Small intestine (tissue), 7 donors: Measurements from ENCODE around the gene KIAA1217. TPM values are rescaled to one million over a fixed set of nuclear protein-coding genes. Genes with fewer than 3 reads are reported as not detected.

Experiments
- DNase-seq, 2 donors: peaks; one replicate each; pipeline versions ENCODE4 v3.0.0 to v3.0.0-alpha.2; 2013
- FAIRE-seq: peaks from 2 replicates; lab custom pipeline; 2012; peaks lifted over from hg19 to GRCh38; lab: Jason Lieb, UNC
- H3K27ac ChIP-seq, 3 donors: one replicate each; pipeline ENCODE4 v1.5.1; 2013; ENCODE audit warnings: low read length in 2 of 3, mild to moderate bottlenecking in 2 of 3, control low read depth in 1 of 3, inconsistent platforms in 1 of 3, low read depth in 1 of 3, moderate library complexity in 1 of 3
- H3K27me3 ChIP-seq, 3 donors: one replicate each; pipeline ENCODE4 v1.6.1; 2013; ENCODE audit warnings: low read length in 3 of 3, inconsistent platforms in 1 of 3; ENCODE audit not compliant: control insufficient read depth in 3 of 3, insufficient read depth in 3 of 3
- H3K36me3 ChIP-seq, 3 donors: one replicate each; pipeline ENCODE4 v1.6.1; 2013; ENCODE audit warnings: low read length in 3 of 3, inconsistent platforms in 1 of 3, low read depth in 1 of 3, mild to moderate bottlenecking in 1 of 3, moderate library complexity in 1 of 3; ENCODE audit not compliant: control insufficient read depth in 3 of 3, insufficient read depth in 2 of 3
- H3K4me1 ChIP-seq, 3 donors: one replicate each; pipeline ENCODE4 v1.6.1; 2013; ENCODE audit warnings: low read length in 2 of 3, inconsistent platforms in 1 of 3, low read depth in 1 of 3, mild to moderate bottlenecking in 1 of 3, moderate library complexity in 1 of 3; ENCODE audit not compliant: control insufficient read depth in 3 of 3, insufficient read depth in 2 of 3
- H3K4me3 ChIP-seq, 3 donors: one replicate each; pipeline ENCODE4 v1.5.1; 2013; ENCODE audit warnings: low read length in 3 of 3, control low read depth in 1 of 3, inconsistent platforms in 1 of 3, low read depth in 1 of 3, mild to moderate bottlenecking in 1 of 3, moderate library complexity in 1 of 3
- H3K9me3 ChIP-seq, 2 donors: one replicate each; pipeline ENCODE4 v1.6.1; 2013; ENCODE audit warnings: low read depth in 1 of 2, low read length in 1 of 2; ENCODE audit not compliant: control insufficient read depth in 2 of 2, insufficient read depth in 1 of 2
- WGBS, 3 donors: extraction: QIAGEN DNeasy Blood & Tissue Kit; methylation state at CpG; one replicate each; pipeline ENCODE4 v1.1.7; 2013; 5-methylcytosine and 5-hydroxymethylcytosine counted together
- polyA plus RNA-seq, 4 donors: library from polyadenylated mRNA; stranded (reverse) in 3 of 4; unstranded in 1 of 4; fragments of 200-250 nt in 3 of 4; fragments of 120-200 nt in 1 of 4; gene quantifications; one replicate each; pipeline versions ENCODE4 v1.2.1 to v1.2.3, GENCODE V29; 2013
- donor health status: healthy with polysubstance abuse.
- donor health status: control.
- donor health status: control.
- donor health status: Bipolar disorder and iron deficiency.
- donor health status: healthy.

The KIAA1217 gene
- polyA plus RNA-seq, 4 donors: 9.0 to 55.1 (median 11.0) TPM

DNA sequence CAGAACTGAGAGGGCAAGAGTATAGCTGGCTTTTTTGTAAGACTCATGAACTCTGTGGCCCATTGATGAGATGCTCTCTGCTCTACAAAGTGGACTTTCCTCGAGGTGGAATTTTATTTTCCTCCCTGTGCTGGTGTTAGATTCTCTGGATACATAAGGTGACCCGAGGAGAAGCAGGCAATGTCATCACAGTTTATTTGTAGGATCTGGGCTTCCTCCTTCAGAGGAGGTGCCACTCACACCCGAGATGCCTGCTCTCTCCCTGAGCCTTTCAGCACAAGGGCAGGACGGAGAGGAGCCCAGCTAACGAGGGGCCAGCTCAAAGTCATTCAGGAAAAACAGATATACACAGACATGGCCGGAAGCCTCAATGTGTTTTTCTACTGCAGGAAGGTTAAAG, 103.0 kb downstream of the KIAA1217 start:
- FAIRE-seq: no peak
- H3K4me3 ChIP-seq: no peak overlapping the region

DNA sequence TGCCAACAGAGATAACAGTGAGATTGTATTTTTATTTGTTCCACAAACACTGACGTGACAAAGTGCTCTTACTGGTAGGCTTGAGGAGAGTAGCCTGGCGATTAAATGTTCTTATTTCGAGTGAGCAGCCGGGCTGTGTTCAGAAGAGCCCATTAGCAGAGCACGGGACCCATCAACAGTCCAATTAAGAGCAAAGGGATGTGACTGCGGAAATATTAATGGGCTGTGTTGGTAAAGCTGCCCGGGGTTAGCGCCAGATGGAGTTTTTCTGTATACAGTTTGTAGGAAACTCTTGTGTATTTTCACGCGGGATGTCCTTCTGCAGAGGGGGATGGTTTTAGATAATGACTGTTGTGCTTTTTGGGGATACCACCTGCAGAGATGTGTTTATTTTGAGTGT, 104.3 kb downstream of the KIAA1217 start:
- Histone ChIP-seq H3K4me3 (no peak overlapping the region), H3K27me3 (no peaks in the 10 kb centered on the region), H3K9me3 (no peaks in the 10 kb centered on the region), H3K4me1 (peaks cover 0 to 2% (median 0%) of the 10 kb centered on the region in 3 donors), H3K36me3 (peaks cover 0 to 5% (median 0%) of the 10 kb centered on the region in 3 donors), H3K27ac (no peak overlapping the region)
- 80 to 90% (median 81%) methylated on average over 10 of the region's 10 CpGs for WGBS, 3 donors
- no peak for DNase-seq
- no peak for FAIRE-seq

More for the DNA sequence above, 103.0 kb downstream of the KIAA1217 start:
- H3K9me3 ChIP-seq: no peaks in the 10 kb centered on the region
- WGBS, 3 donors: 68 to 78% (median 71%) methylated on average over 6 of the region's 6 CpGs
- H3K27me3 ChIP-seq: no peaks in the 10 kb centered on the region
- no peak overlapping the region for H3K27ac ChIP-seq
- H3K4me1 ChIP-seq: no peaks in the 10 kb centered on the region
- no peak for DNase-seq
- peaks cover 0 to 7% (median 0%) of the 10 kb centered on the region in 3 donors for H3K36me3 ChIP-seq

DNA sequence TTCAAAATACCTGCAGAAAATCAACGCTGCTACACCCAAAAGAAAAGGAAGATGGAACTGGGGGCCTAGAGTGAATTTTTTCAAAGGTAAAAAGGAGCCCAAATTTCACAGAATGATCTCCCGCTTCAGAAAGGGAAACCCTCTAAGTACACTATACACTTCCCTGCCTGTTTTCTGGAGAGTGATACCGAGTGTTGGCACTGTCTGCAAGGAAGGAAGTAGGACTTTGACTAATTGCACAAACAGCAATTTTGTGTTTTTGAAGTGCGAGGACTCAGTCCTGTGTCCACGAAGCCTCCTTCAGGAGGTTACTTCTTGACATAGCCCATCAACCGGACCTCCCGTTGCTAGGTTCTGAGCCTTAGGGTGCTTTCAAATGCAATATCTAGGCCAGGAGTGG, 106.3 kb downstream of the KIAA1217 start:
- 82 to 94% (median 89%) methylated on average over 7 of the region's 7 CpGs for WGBS, 3 donors
- Histone ChIP-seq H3K27ac (no peak overlapping the region), H3K4me1 (peaks cover 0 to 7% (median 0%) of the 10 kb centered on the region in 3 donors), H3K36me3 (peaks cover 0 to 5% (median 0%) of the 10 kb centered on the region in 3 donors), H3K9me3 (no peaks in the 10 kb centered on the region), H3K27me3 (no peaks in the 10 kb centered on the region), H3K4me3 (no peak overlapping the region)
- DNase-seq: no peak
- FAIRE-seq: no peak

DNA sequence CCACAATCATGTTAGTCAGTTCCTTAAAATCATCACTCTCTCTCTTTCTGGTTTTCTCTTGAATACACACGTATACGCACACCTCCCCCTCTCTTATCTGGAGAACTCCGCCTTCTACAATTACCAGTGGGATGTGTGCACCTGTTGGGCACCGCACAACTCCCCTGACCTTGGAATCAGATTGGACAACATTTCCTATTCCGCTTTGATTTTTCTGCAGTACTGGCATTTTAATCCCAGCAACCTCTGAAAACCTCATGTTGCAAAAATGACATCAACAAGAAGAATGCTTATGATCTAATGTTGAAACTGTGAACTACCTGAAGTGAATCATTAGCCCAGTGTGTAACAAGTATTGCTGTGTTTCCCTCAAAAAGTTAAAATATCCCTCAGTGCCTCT, 109.6 kb downstream of the KIAA1217 start:
- DNase-seq: peak; percentile 4 to 58
- 12 to 64% (median 43%) methylated on average over 5 of the region's 5 CpGs for WGBS, 3 donors
- H3K36me3 ChIP-seq: peaks cover 0 to 5% (median 0%) of the 10 kb centered on the region in 3 donors
- no peaks in the 10 kb centered on the region for H3K27me3 ChIP-seq
- no peaks in the 10 kb centered on the region for H3K9me3 ChIP-seq
- H3K27ac ChIP-seq: peak overlapping the region in 1 of 3 donors; percentile 20
- peaks cover 0 to 7% (median 0%) of the 10 kb centered on the region in 3 donors for H3K4me1 ChIP-seq
- FAIRE-seq: no peak
- no peak overlapping the region for H3K4me3 ChIP-seq

DNA sequence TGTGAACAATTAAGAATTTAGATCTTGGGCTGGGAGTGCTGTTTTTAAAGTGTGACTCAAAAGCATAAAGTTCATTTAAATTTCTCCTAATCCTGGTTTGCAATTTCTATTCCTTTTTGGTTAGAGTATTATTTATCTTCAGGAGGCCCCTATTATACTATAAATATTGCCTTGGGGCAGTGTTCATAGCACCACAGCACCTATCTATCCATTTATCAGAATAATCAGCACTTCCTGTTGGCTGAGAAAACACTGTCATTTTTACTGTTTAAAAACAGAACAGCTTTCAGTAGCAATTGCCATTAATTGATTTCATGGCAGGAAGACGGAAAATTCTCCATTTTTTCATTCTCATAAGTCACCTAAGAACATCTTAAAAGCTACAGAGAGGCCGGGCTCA, 111.4 kb downstream of the KIAA1217 start:
- no peak for FAIRE-seq

DNA sequence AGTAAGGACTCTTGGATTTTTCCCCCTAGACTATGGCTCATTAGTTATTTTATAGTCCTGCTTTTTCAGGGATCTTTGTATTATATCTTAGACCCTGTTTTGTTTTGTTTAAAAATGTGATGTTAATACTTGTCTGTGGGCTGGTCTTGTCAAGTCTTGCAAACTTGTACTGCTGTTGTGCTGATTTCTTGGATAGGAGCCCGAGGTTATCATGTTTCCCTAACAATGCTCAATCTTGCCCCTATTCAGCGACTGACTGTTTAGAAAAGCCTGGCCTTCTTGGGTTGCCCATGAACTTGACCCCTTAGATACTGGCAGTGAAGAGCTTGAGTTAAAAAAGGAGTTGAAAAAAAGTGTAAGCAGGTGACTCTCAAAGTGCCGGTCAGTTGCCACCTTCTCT, 115.7 kb downstream of the KIAA1217 start:
- 56 to 77% (median 65%) methylated on average over 3 of the region's 3 CpGs for WGBS, 3 donors
- H3K4me3 ChIP-seq: no peak overlapping the region
- no peak for FAIRE-seq
- DNase-seq: no peak
- H3K36me3 ChIP-seq: peaks cover 0 to 8% (median 0%) of the 10 kb centered on the region in 3 donors
- peaks cover 0 to 14% of the 10 kb centered on the region in 2 donors for H3K9me3 ChIP-seq
- no peaks in the 10 kb centered on the region for H3K4me1 ChIP-seq
- H3K27ac ChIP-seq: no peak overlapping the region
- H3K27me3 ChIP-seq: no peaks in the 10 kb centered on the region

More for the DNA sequence above, 111.4 kb downstream of the KIAA1217 start:
- peaks cover 0 to 9% (median 0%) of the 10 kb centered on the region in 3 donors for H3K36me3 ChIP-seq
- no peak for DNase-seq
- no peak overlapping the region for H3K27ac ChIP-seq
- H3K4me3 ChIP-seq: no peak overlapping the region
- no peaks in the 10 kb centered on the region for H3K27me3 ChIP-seq
- 62 to 71% (median 66%) methylated on average over 2 of the region's 2 CpGs for WGBS, 3 donors
- H3K9me3 ChIP-seq: peaks cover 0 to 4% of the 10 kb centered on the region in 2 donors
- peaks cover 0 to 7% (median 0%) of the 10 kb centered on the region in 3 donors for H3K4me1 ChIP-seq

DNA sequence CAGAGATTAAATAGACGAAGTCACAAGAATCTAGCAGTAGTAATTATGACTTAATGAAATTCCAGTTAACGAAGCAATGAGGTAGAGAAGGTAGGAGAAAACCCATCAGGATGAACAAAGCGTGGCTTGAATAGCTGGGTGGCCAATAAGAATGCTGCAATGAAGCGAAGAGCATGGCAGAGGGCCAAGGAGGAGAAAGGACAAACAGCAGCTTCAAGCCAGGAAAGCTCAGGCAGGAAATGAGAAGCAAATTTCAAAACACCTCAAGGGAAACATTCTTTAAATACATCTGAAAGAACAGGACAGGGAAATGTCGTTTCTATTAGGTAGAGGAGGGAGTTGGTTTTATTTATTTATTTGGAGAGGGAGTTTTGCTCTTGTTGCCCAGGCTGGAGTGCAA, 122.5 kb downstream of the KIAA1217 start:
- 13 to 35% (median 19%) methylated on average over 5 of the region's 5 CpGs for WGBS, 3 donors
- Histone ChIP-seq H3K27me3 (no peaks in the 10 kb centered on the region), H3K4me1 (peaks cover 0 to 3% (median 0%) of the 10 kb centered on the region in 3 donors), H3K9me3 (peaks cover 0 to 10% of the 10 kb centered on the region in 2 donors), H3K36me3 (peaks cover 0 to 8% (median 0%) of the 10 kb centered on the region in 3 donors), H3K4me3 (no peak overlapping the region), H3K27ac (peak overlapping the region in 1 of 3 donors; percentile 17)
- FAIRE-seq (no peak), DNase-seq (peak; percentile 19 to 51)

DNA sequence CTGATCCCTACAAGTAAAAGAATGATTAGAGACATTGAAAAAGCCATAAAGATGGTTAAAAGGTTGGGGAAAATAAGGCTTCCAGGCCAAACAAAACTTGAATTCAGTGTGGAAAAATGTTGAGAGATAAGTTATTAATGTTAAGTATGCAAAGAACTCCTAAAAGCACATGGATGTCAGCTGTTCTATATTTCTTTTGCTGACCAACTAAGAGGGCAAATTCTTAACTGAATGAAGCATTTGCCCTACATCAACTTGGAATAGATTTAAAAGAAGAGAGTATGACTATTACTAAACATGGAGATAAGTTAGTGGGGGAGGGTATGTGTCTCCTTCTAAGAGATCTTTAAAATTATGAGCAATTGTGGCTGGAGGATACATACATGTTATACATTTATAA, 124.8 kb downstream of the KIAA1217 start:
- FAIRE-seq (no peak), DNase-seq (no peak)
- Histone ChIP-seq H3K27me3 (no peaks in the 10 kb centered on the region), H3K4me1 (peaks cover 0 to 3% (median 0%) of the 10 kb centered on the region in 3 donors), H3K27ac (no peak overlapping the region), H3K4me3 (no peak overlapping the region), H3K36me3 (peaks cover 0 to 5% (median 0%) of the 10 kb centered on the region in 3 donors), H3K9me3 (no peaks in the 10 kb centered on the region)
